Neuronal stem cell (in vitro differentiated cells): ENCODE measurements around the gene TRIM10.

Source experiments
- DNase-seq: peaks from one replicate; pipeline ENCODE4 v3.0.0-alpha.2; 2013; ENCODE audit warnings: low spot score
- H2AFZ ChIP-seq: one replicate; pipeline ENCODE4 v1.6.1; 2013; ENCODE audit warnings: mild to moderate bottlenecking, low read length, inconsistent platforms
- H2AK5ac ChIP-seq: 2 replicates; pipeline ENCODE4 v1.6.1; 2013; ENCODE audit warnings: low read depth, mild to moderate bottlenecking, inconsistent platforms, low read length, moderate library complexity, mixed read lengths
- H2BK120ac ChIP-seq: 2 replicates; pipeline ENCODE4 v1.6.1; 2013; ENCODE audit warnings: low read depth, mild to moderate bottlenecking, inconsistent platforms, low read length, moderate library complexity, mixed read lengths
- H2BK12ac ChIP-seq: one replicate; pipeline ENCODE4 v1.6.1; 2013; ENCODE audit warnings: low read length, inconsistent platforms
- H2BK15ac ChIP-seq: 2 replicates; pipeline ENCODE4 v1.6.1; 2013; ENCODE audit warnings: mild to moderate bottlenecking, low read length, inconsistent platforms, mixed read lengths
- H2BK5ac ChIP-seq: one replicate; pipeline ENCODE4 v1.6.1; 2013; ENCODE audit warnings: inconsistent platforms, mild to moderate bottlenecking, low read length, moderate library complexity
- H3K14ac ChIP-seq: one replicate; pipeline ENCODE4 v1.6.1; 2013; ENCODE audit warnings: low read length, inconsistent platforms
- H3K18ac ChIP-seq: 2 replicates; pipeline ENCODE4 v1.6.1; 2013; ENCODE audit warnings: low read length, inconsistent platforms
- H3K23ac ChIP-seq: 2 replicates; pipeline ENCODE4 v1.6.1; 2013; ENCODE audit warnings: low read depth, mild to moderate bottlenecking, mixed read lengths, low read length, inconsistent platforms; ENCODE audit not compliant: poor library complexity
- H3K27ac ChIP-seq: replicated peaks from 3 replicates; pipeline ENCODE4 v1.5.1; 2013; ENCODE audit warnings: low read length, inconsistent platforms
- H3K27me3 ChIP-seq, 3 experiments: 2 replicates each; pipeline ENCODE4 v1.6.1; 2013; ENCODE audit warnings: low read length in 3 of 3, mild to moderate bottlenecking in 2 of 3, inconsistent platforms in 1 of 3, low read depth in 1 of 3, mixed read lengths in 1 of 3, moderate library complexity in 1 of 3; ENCODE audit not compliant: control insufficient read depth in 3 of 3, insufficient read depth in 3 of 3
- H3K36me3 ChIP-seq, 2 donors: replicated peaks in 1 of 2; 2 replicates each; pipeline ENCODE4 v1.6.1; 2013; ENCODE audit warnings: low read length in 2 of 2; ENCODE audit not compliant: control insufficient read depth in 2 of 2, insufficient read depth in 2 of 2
- H3K4ac ChIP-seq: 2 replicates; pipeline ENCODE4 v1.6.1; 2013; ENCODE audit warnings: inconsistent platforms, mild to moderate bottlenecking, low read length, moderate library complexity
- H3K4me1 ChIP-seq, 2 donors: 1 replicate in 1 of 2; 2 replicates in 1 of 2; pipeline ENCODE4 v1.6.1; 2013; ENCODE audit warnings: low read length in 2 of 2, low read depth in 1 of 2; ENCODE audit not compliant: control insufficient read depth in 2 of 2, insufficient read depth in 1 of 2
- H3K4me2 ChIP-seq: one replicate; pipeline ENCODE4 v1.6.1; 2013; ENCODE audit warnings: mild to moderate bottlenecking, low read length, inconsistent platforms; ENCODE audit not compliant: insufficient read depth, poor library complexity, severe bottlenecking
- H3K4me3 ChIP-seq, 2 donors: 2 replicates each; pipeline ENCODE4 v1.5.1; 2013; ENCODE audit warnings: low read length in 2 of 2, mild to moderate bottlenecking in 2 of 2, inconsistent platforms in 1 of 2, moderate library complexity in 1 of 2
- H3K79me1 ChIP-seq: one replicate; pipeline ENCODE4 v1.6.1; 2013; ENCODE audit warnings: low read depth, mild to moderate bottlenecking, inconsistent platforms, low read length, moderate library complexity
- H3K9ac ChIP-seq: one replicate; pipeline ENCODE4 v1.6.1; 2013; ENCODE audit warnings: mild to moderate bottlenecking, low read depth, low read length, inconsistent platforms; ENCODE audit not compliant: poor library complexity
- H3K9me3 ChIP-seq, 2 donors: replicated peaks in 1 of 2; 2 replicates each; pipeline versions ENCODE3 to v1.6.1; 2013; ENCODE audit warnings: low read length in 2 of 2, mild to moderate bottlenecking in 2 of 2, inconsistent platforms in 1 of 2, low read depth in 1 of 2, mixed read lengths in 1 of 2, moderate library complexity in 1 of 2; ENCODE audit not compliant: control insufficient read depth in 2 of 2, insufficient read depth in 1 of 2
- H4K8ac ChIP-seq: one replicate; pipeline ENCODE4 v1.6.1; 2013; ENCODE audit warnings: low read depth, mild to moderate bottlenecking, inconsistent platforms, low read length, moderate library complexity
- H4K91ac ChIP-seq: one replicate; pipeline ENCODE4 v1.6.1; 2013; ENCODE audit warnings: low read length, low read depth, mild to moderate bottlenecking, inconsistent platforms; ENCODE audit not compliant: poor library complexity
- WGBS, 2 donors: extraction: QIAGEN DNeasy Blood & Tissue Kit; methylation state at CpG; one replicate each; pipeline ENCODE4 v1.1.7; 2013; ENCODE audit warnings: missing lambda C conversion rate in 2 of 2, mixed read lengths in 1 of 2; ENCODE audit not compliant: insufficient read length in 2 of 2, insufficient replicate concordance in 1 of 2; ENCODE audit errors: extremely low coverage in 2 of 2; 5-methylcytosine and 5-hydroxymethylcytosine counted together

Gene TRIM10

GRCh38 chr6:30206152-30206551, 45.1 kb upstream of the TRIM10 start:
- Histone ChIP-seq H3K27me3 (no peaks in the 10 kb centered on the region), H3K18ac (no peak overlapping the region), H3K9me3 (no peaks in the 10 kb centered on the region), H4K8ac (no peak overlapping the region), H2AFZ (no peak overlapping the region), H2BK12ac (no peak overlapping the region), H2BK120ac (no peak overlapping the region), H2BK5ac (no peak overlapping the region), H3K4me1 (peaks cover 13 to 19% of the 10 kb centered on the region in 2 donors), H2AK5ac (no peak overlapping the region), H3K36me3 (peaks cover 0 to 60% of the 10 kb centered on the region in 2 donors), H3K9ac (no peak overlapping the region), H3K23ac (no peak overlapping the region), H3K14ac (no peak overlapping the region), H4K91ac (no peak overlapping the region), H3K79me1 (no peaks in the 10 kb centered on the region), H2BK15ac (no peak overlapping the region), H3K4ac (no peak overlapping the region), H3K4me3 (no peak overlapping the region), H3K4me2 (no peak overlapping the region), H3K27ac (no peak overlapping the region)
- no CpG with 5 or more reads among the region's 7 CpGs for WGBS, 2 donors
- no peak for DNase-seq

- no peak overlapping the region for H2AFZ ChIP-seq
- H3K79me1 ChIP-seq, result no peaks in the 10 kb centered on the region
- H3K27me3 ChIP-seq, result no peaks in the 10 kb centered on the region
- no peak overlapping the region for H2BK12ac ChIP-seq
- no peak overlapping the region for H2BK15ac ChIP-seq
- H4K8ac ChIP-seq, result no peak overlapping the region
- no peak overlapping the region for H3K9ac ChIP-seq
- no peak overlapping the region for H3K23ac ChIP-seq
- H2AK5ac ChIP-seq, result no peak overlapping the region
- H3K4ac ChIP-seq, result no peak overlapping the region
- H3K9me3 ChIP-seq, result no peaks in the 10 kb centered on the region
- no peak overlapping the region for H2BK5ac ChIP-seq
- WGBS, 2 donors, result no CpG with 5 or more reads among the region's 1 CpG
- H3K4me3 ChIP-seq, result no peak overlapping the region
- H3K36me3 ChIP-seq, result peaks cover 2 to 61% of the 10 kb centered on the region in 2 donors
- DNase-seq, result no peak
- H2BK120ac ChIP-seq, result no peak overlapping the region
- H3K4me1 ChIP-seq, result peaks cover 9 to 13% of the 10 kb centered on the region in 2 donors
- no peak overlapping the region for H3K14ac ChIP-seq
- H4K91ac ChIP-seq, result no peak overlapping the region
- no peak overlapping the region for H3K18ac ChIP-seq
- no peak overlapping the region for H3K27ac ChIP-seq
- H3K4me2 ChIP-seq, result no peak overlapping the region
Observed at GRCh38 chr6:30204116-30204515, 43.1 kb upstream of the TRIM10 start.

GRCh38 chr6:30202366-30202765, 41.4 kb upstream of the TRIM10 start:
- Histone ChIP-seq H3K4me3 (no peak overlapping the region), H3K23ac (no peak overlapping the region), H3K4me2 (no peak overlapping the region), H3K14ac (no peak overlapping the region), H3K4ac (no peak overlapping the region), H3K79me1 (no peaks in the 10 kb centered on the region), H4K8ac (no peak overlapping the region), H4K91ac (no peak overlapping the region), H3K4me1 (peaks cover under 1 to 6% of the 10 kb centered on the region in 2 donors), H3K27ac (no peak overlapping the region), H2AK5ac (no peak overlapping the region), H2BK5ac (no peak overlapping the region), H2BK12ac (no peak overlapping the region), H3K18ac (no peak overlapping the region), H3K36me3 (peaks cover 2 to 69% of the 10 kb centered on the region in 2 donors), H3K9ac (no peak overlapping the region), H3K9me3 (no peaks in the 10 kb centered on the region), H2BK15ac (no peak overlapping the region), H2BK120ac (no peak overlapping the region), H2AFZ (no peak overlapping the region), H3K27me3 (no peaks in the 10 kb centered on the region)
- DNase-seq, result no peak
- no CpG with 5 or more reads among the region's 4 CpGs for WGBS, 2 donors

GRCh38 chr6:30200551-30201281, 39.7 kb upstream of the TRIM10 start:
- peak overlapping the region; percentile 19 for H4K8ac ChIP-seq
- H3K27ac ChIP-seq, result no peak overlapping the region
- no peaks in the 10 kb centered on the region for H3K9me3 ChIP-seq
- H3K4me2 ChIP-seq, result no peak overlapping the region
- H3K14ac ChIP-seq, result no peak overlapping the region
- H3K23ac ChIP-seq, result no peak overlapping the region
- H3K36me3 ChIP-seq, result peaks cover 4 to 80% of the 10 kb centered on the region in 2 donors
- no peak overlapping the region for H3K4ac ChIP-seq
- no CpG with 5 or more reads among the region's 6 CpGs for WGBS, 2 donors
- no peak overlapping the region for H2BK12ac ChIP-seq
- no peak overlapping the region for H2AK5ac ChIP-seq
- H3K4me1 ChIP-seq, result no peaks in the 10 kb centered on the region
- H3K9ac ChIP-seq, result no peak overlapping the region
- no peak for DNase-seq
- H3K4me3 ChIP-seq, result no peak overlapping the region
- H3K18ac ChIP-seq, result no peak overlapping the region
- no peak overlapping the region for H2BK5ac ChIP-seq
- no peak overlapping the region for H2BK15ac ChIP-seq
- H3K79me1 ChIP-seq, result no peaks in the 10 kb centered on the region
- H4K91ac ChIP-seq, result no peak overlapping the region
- H2AFZ ChIP-seq, result no peak overlapping the region
- no peak overlapping the region for H2BK120ac ChIP-seq
- H3K27me3 ChIP-seq, result no peaks in the 10 kb centered on the region
